ENCODE results near the gene SLIT1.

GRCh38 chr10:97169911-97170693 is 15.7 kb downstream of the SLIT1 start:
- TF ChIP-seq CTCF (IDR thresholded peaks at IDR 0.05) (no peak), POLR2A (IDR thresholded peaks at IDR 0.05) (no peak)

Measured in lower leg skin (tissue), 3 donors.